IMR-90 (cell line): Measurements from ENCODE around the gene PSMG1. TPM values are rescaled to one million over a fixed set of nuclear protein-coding genes. Genes with fewer than 3 reads are reported as not detected.

ENCODE experiments used
- ATAC-seq: fragments of 200-7000 bp; cut with Tn5 transposase; 2 replicates; pipeline ENCODE4 v1.9.1; 2020; ENCODE audit warnings: low read depth, mild to moderate bottlenecking, moderate library complexity
- BruUV-seq: library from RNA; stranded (reverse); fragments of 400-500 nt; replicated peaks from 2 replicates; lab custom pipeline; 2021; lab: Mats Ljungman, UMichigan
- CTCF ChIA-PET: fragments of 300-600 bp; formaldehyde crosslinking; extraction: SDS; loops from one replicate; lab custom pipeline; 2021; ENCODE audit warnings: antibody characterized with exemption; lab: Yijun Ruan, JAX
- POLR2A ChIA-PET: fragments of 300-600 bp; sonication (Branson Sonifier 250); formaldehyde crosslinking; loops from one replicate; lab custom pipeline; 2022; ENCODE audit warnings: antibody characterized with exemption; ENCODE audit not compliant: unreplicated experiment; lab: Charles Lee
- DNase-seq: peaks from one replicate; pipeline ENCODE4 v3.0.0; 2013
- H2AFZ ChIP-seq: replicated peaks from 2 replicates; pipeline ENCODE3; 2013; ENCODE audit warnings: low read length, mild to moderate bottlenecking; ENCODE audit not compliant: poor library complexity
- H2AK5ac ChIP-seq: 2 replicates; pipeline ENCODE4 v1.6.1; 2013; ENCODE audit warnings: low read depth, low read length, inconsistent platforms
- H2AK9ac ChIP-seq: replicated peaks from 2 replicates; pipeline ENCODE3; 2013; ENCODE audit warnings: mild to moderate bottlenecking, low read depth, low read length, moderate library complexity; ENCODE audit not compliant: poor library complexity
- H2BK120ac ChIP-seq: 2 replicates; pipeline ENCODE4 v1.6.1; 2013; ENCODE audit warnings: low read depth, low read length, inconsistent platforms
- H2BK15ac ChIP-seq: 3 replicates; pipeline ENCODE4 v1.6.1; 2013; ENCODE audit warnings: low read depth, low read length, inconsistent platforms
- H2BK20ac ChIP-seq: 2 replicates; pipeline ENCODE4 v1.6.1; 2013; ENCODE audit warnings: low read depth, mild to moderate bottlenecking, inconsistent platforms, low read length, moderate library complexity
- H2BK5ac ChIP-seq: 2 replicates; pipeline ENCODE4 v1.6.1; 2013; ENCODE audit warnings: mild to moderate bottlenecking, low read depth, low read length, inconsistent platforms; ENCODE audit not compliant: poor library complexity, severe bottlenecking
- H3K14ac ChIP-seq: replicated peaks from 2 replicates; pipeline ENCODE4 v1.6.1; 2013; ENCODE audit warnings: low read depth, low read length, inconsistent platforms
- H3K18ac ChIP-seq: 2 replicates; pipeline ENCODE4 v1.6.1; 2013; ENCODE audit warnings: low read depth, low read length, control low read depth
- H3K23ac ChIP-seq: 2 replicates; pipeline ENCODE4 v1.6.1; 2013; ENCODE audit warnings: low read depth, low read length, inconsistent platforms
- H3K27ac ChIP-seq: 2 replicates; pipeline ENCODE4 v1.5.1; 2013; ENCODE audit warnings: mild to moderate bottlenecking, control low read depth, low read length; ENCODE audit not compliant: insufficient read depth
- H3K27me3 ChIP-seq: 2 replicates; pipeline ENCODE4 v1.6.1; 2013; ENCODE audit warnings: low read length; ENCODE audit not compliant: control insufficient read depth, insufficient read depth
- H3K36me3 ChIP-seq: 2 replicates; pipeline ENCODE4 v1.6.1; 2013; ENCODE audit warnings: low read length, mixed read lengths; ENCODE audit not compliant: control insufficient read depth, insufficient read depth
- H3K4ac ChIP-seq: 2 replicates; pipeline ENCODE4 v1.6.1; 2013; ENCODE audit warnings: low read depth, low read length, inconsistent platforms
- H3K4me1 ChIP-seq: 2 replicates; pipeline ENCODE4 v1.6.1; 2013; ENCODE audit warnings: low read length, mixed read lengths; ENCODE audit not compliant: control insufficient read depth, insufficient read depth
- H3K4me2 ChIP-seq: 2 replicates; pipeline ENCODE4 v1.6.1; 2013; ENCODE audit warnings: low read depth, mild to moderate bottlenecking, control low read depth, low read length, moderate library complexity
- H3K4me3 ChIP-seq: 2 replicates; pipeline ENCODE4 v1.5.1; 2013; ENCODE audit warnings: low read depth, mild to moderate bottlenecking, control low read depth, low read length, moderate library complexity; ENCODE audit not compliant: insufficient read depth
- H3K56ac ChIP-seq: 2 replicates; pipeline ENCODE4 v1.6.1; 2013; ENCODE audit warnings: low read length, inconsistent platforms; ENCODE audit not compliant: insufficient read depth; ENCODE audit errors: extremely low read depth
- H3K79me1 ChIP-seq, 2 experiments: 2 replicates each; pipeline ENCODE4 v1.6.1; 2013; ENCODE audit warnings: low read length in 2 of 2, inconsistent platforms in 1 of 2, low read depth in 1 of 2
- H3K9ac ChIP-seq: 2 replicates; pipeline ENCODE4 v1.6.1; 2013; ENCODE audit warnings: low read depth, low read length, control low read depth
- H3K9me1 ChIP-seq: 2 replicates; pipeline ENCODE4 v1.6.1; 2013; ENCODE audit warnings: low read length, inconsistent platforms; ENCODE audit not compliant: insufficient read depth
- H3K9me3 ChIP-seq: 2 replicates; pipeline ENCODE4 v1.6.1; 2013; ENCODE audit warnings: low read length; ENCODE audit not compliant: control insufficient read depth, insufficient read depth
- H4K20me1 ChIP-seq: 2 replicates; pipeline ENCODE4 v1.6.1; 2013; ENCODE audit warnings: low read length, inconsistent platforms; ENCODE audit not compliant: insufficient read depth
- H4K5ac ChIP-seq: 2 replicates; pipeline ENCODE4 v1.6.1; 2013; ENCODE audit warnings: mild to moderate bottlenecking, low read depth, low read length, control low read depth
- H4K8ac ChIP-seq, 2 experiments: 2 replicates each; pipeline ENCODE4 v1.6.1; 2013; ENCODE audit warnings: low read depth in 2 of 2, low read length in 2 of 2, control low read depth in 1 of 2, inconsistent platforms in 1 of 2
- H4K91ac ChIP-seq: 2 replicates; pipeline ENCODE4 v1.6.1; 2013; ENCODE audit warnings: low read depth, low read length, inconsistent platforms; ENCODE audit not compliant: insufficient read depth
- CTCF ChIP-seq: conservative IDR thresholded peaks from 2 replicates; pipeline ENCODE4 v1.5.1; 2012; ENCODE audit warnings: mild to moderate bottlenecking, low read depth, low read length, improper control_type of control experiment
- USF2 ChIP-seq: fragments of 150-350 bp; IDR thresholded peaks from 2 replicates; pipeline ENCODE4 v1.6.1; 2017; ENCODE audit warnings: mild to moderate bottlenecking, antibody characterized with exemption, low read length, low read depth
- WGBS, 2 experiments: methylation state at CpG; one replicate each; pipeline versions ENCODE4 v1.1.5 to v1.1.7; 2013; ENCODE audit warnings: missing lambda C conversion rate in 2 of 2; ENCODE audit not compliant: insufficient read length in 1 of 2; ENCODE audit errors: extremely low coverage in 2 of 2; 5-methylcytosine and 5-hydroxymethylcytosine counted together
- dilution Hi-C: fragments of 300-500 bp; cut with HindIII; formaldehyde crosslinking; loops from one replicate; pipeline ENCODE4 v1.14.3; 2018; ENCODE audit warnings: low sequenced_read_pairs; ENCODE audit not compliant: unreplicated experiment
- in situ Hi-C: fragments of 300-500 bp; cut with MboI; formaldehyde crosslinking; loops from 3 replicates; pipeline ENCODE4 v1.14.3; 2019; ENCODE audit warnings: low sequenced_read_pairs, inconsistent platforms, mixed read lengths
- intact Hi-C: fragments of 100-400 bp; cut with micrococcal nuclease; formaldehyde crosslinking; loops from 2 replicates; pipeline ENCODE4 v1.10.0; 2022
- polyA plus RNA-seq, 3 experiments: library from polyadenylated mRNA; depleted of rRNA; stranded (reverse); fragments of >200 nt; gene quantifications; 2 replicates each; pipeline ENCODE4 v1.2.3, GENCODE V29; 2012; ENCODE audit warnings: low replicate concordance in 1 of 3
- total RNA-seq: library from RNA; depleted of rRNA; stranded (reverse); fragments of >200 nt; gene quantifications from 2 replicates; pipeline ENCODE4 v1.2.3, GENCODE V29; 2012

PSMG1 gene
- total and polyA plus RNA-seq, 2 of the 4 experiments (the other 2 are of a cell fraction): 37.8 to 45.4 TPM

- no peak overlapping the region; the same call in 1 of the 2 replicates for H2BK20ac ChIP-seq
These were observed 45.7 kb downstream of the PSMG1 start for GRCh38 chr21:39137248-39138178.

More at GRCh38 chr21:39137248-39138178, 45.7 kb downstream of the PSMG1 start:
- POLR2A ChIA-PET: no interaction called here
- peaks cover 7% of the 10 kb centered on the region; the same call in 1 of the 2 replicates for H3K4me1 ChIP-seq
- H2BK120ac ChIP-seq: peak overlapping the region; percentile 10
- no peak overlapping the region for H4K91ac ChIP-seq
- dilution Hi-C loops: no loop called here
- WGBS, 2 experiments: 61% methylated on average over 4 of the region's 14 CpGs; no CpG with 5 or more reads in 1 of the 2 experiments
- H3K4ac ChIP-seq: peak overlapping the region; percentile 20; the same call in 1 of the 2 replicates
- no peaks in the 10 kb centered on the region; the same call in 1 of the 2 replicates for H3K9me1 ChIP-seq
- DNase-seq (peak; percentile 24), ATAC-seq (no peak)
- peak overlapping the region; percentile 18 for H2AK9ac ChIP-seq
- H4K20me1 ChIP-seq: no peaks in the 10 kb centered on the region
- H3K79me1 ChIP-seq: no peaks in the 10 kb centered on the region
- H2AFZ ChIP-seq: peak overlapping the region; percentile 52
- peaks cover 19% of the 10 kb centered on the region for H3K27me3 ChIP-seq
- no peak overlapping the region for H2BK5ac ChIP-seq
- intact Hi-C loops: loop anchor here (1.0 to 5.0 kb wide), 6 partner anchors 332 to 780 kb away; partner anchors contain the start of gene ETS2
- no peak overlapping the region for H3K4me3 ChIP-seq
- BruUV-seq: no TSS peak
- H3K14ac ChIP-seq: 0 out of 2 replicates have a peak overlapping the region, but pooled peaks have one; percentile 25
- H3K4me2 ChIP-seq: no peak overlapping the region
- H3K56ac ChIP-seq: no peak overlapping the region
- peak overlapping the region; percentile 36; the same call in 1 of the 3 replicates for H2BK15ac ChIP-seq
- no peak for TF ChIP-seq USF2
- TF ChIP-seq CTCF: peak; percentile 16; the same call in 1 of the 2 replicates
- no peak overlapping the region for H3K9ac ChIP-seq
- peak overlapping the region; percentile 28; the same call in 1 of the 2 replicates for H2AK5ac ChIP-seq
- H3K27ac ChIP-seq: no peak overlapping the region
- no peak overlapping the region for H4K5ac ChIP-seq
- H4K8ac ChIP-seq: no peak overlapping the region
- CTCF ChIA-PET: interaction anchor here (0.6 to 2.1 kb wide), 19 partner anchors 12 to 632 kb away, joined by 3 to 18 read pairs (median 4); no protein-coding TSS in a partner anchor
- H3K23ac ChIP-seq: no peak overlapping the region
- 0 out of 2 replicates have a peak overlapping the region, but pooled peaks have one; percentile 25 for H3K18ac ChIP-seq
- in situ Hi-C loops: no loop called here
- H3K9me3 ChIP-seq: no peaks in the 10 kb centered on the region
- no peaks in the 10 kb centered on the region for H3K36me3 ChIP-seq
